ENCODE data around the gene TTBK2.

DNA sequence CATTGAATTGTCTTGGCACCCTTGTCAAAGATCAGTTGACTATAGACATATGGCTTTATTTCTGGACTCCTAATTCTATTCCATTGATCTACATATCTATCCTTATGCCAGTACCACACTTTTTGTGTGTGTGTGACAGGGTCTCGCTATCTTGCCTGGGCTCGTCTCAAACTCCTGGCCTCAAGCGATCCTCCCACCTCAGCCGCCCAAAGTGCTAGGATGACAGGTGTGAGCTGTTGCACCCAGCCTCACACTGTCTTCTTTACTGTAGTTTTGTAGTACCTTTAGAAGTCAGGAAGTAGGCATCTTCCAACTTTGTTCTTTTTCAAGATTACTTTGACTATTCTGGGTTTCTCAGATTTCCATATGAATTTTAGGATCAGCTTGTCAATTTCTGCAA is 208.0 kb downstream of the TTBK2 start:
- no peak for TF ChIP-seq MXI1 (conservative IDR thresholded peaks at IDR 0.05; ENCODE audit: poor library complexity, severe bottlenecking)
- TF ChIP-seq EZH2 (IDR thresholded peaks at IDR 0.05; ENCODE audit: borderline replicate concordance, insufficient read depth, low read length, poor library complexity, severe bottlenecking) = no peak
- TF ChIP-seq, protein P1, sequence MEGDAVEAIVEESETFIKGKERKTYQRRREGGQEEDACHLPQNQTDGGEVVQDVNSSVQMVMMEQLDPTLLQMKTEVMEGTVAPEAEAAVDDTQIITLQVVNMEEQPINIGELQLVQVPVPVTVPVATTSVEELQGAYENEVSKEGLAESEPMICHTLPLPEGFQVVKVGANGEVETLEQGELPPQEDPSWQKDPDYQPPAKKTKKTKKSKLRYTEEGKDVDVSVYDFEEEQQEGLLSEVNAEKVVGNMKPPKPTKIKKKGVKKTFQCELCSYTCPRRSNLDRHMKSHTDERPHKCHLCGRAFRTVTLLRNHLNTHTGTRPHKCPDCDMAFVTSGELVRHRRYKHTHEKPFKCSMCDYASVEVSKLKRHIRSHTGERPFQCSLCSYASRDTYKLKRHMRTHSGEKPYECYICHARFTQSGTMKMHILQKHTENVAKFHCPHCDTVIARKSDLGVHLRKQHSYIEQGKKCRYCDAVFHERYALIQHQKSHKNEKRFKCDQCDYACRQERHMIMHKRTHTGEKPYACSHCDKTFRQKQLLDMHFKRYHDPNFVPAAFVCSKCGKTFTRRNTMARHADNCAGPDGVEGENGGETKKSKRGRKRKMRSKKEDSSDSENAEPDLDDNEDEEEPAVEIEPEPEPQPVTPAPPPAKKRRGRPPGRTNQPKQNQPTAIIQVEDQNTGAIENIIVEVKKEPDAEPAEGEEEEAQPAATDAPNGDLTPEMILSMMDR (IDR thresholded peaks at IDR 0.05; ENCODE audit: poor library complexity, severe bottlenecking) = no peak
- no peak for TF ChIP-seq SMC3 (conservative IDR thresholded peaks at IDR 0.05; ENCODE audit: poor library complexity)
